ENCODE data around the gene CFAP97D2. TPM values are rescaled to one million over a fixed set of nuclear protein-coding genes. Genes with fewer than 3 reads are reported as not detected.

Gene CFAP97D2
- total RNA-seq, 1 donor from 2014 or later: 1.8 TPM

DNA sequence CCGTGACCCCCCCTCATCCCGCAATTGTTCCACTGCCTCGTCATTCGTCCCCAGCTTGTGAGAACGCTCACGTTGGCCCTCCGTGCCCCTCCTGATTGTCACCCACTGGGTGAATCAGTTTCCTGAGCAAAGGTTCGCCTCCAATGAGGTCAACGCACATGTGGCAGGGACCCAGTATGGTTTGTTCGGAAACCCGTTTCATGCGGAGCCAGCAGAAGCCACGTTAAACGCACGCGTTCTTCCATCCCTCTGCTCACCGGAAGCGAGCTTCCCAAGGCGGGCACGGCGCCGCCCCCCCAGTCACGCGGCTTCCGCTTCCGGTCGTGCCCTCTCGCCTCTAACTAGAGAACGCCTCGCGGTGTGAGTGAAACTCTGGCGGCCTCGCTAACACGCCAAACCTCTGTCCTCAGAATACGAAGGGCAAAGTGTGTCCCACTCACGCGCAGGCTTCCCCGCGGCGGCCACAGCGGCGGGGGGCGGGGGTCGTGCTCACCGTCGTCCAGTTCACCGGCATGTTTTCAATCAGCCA is 18.0 kb upstream of the CFAP97D2 start:
- Histone ChIP-seq H3K4me1 (peaks cover 26% of the 10 kb centered on the region), H3K36me3 (no peaks in the 10 kb centered on the region), H3K9me3 (no peaks in the 10 kb centered on the region), H3K27me3 (ENCODE audit: low read depth) (peaks cover 4% of the 10 kb centered on the region), H3K27ac (no peak overlapping the region), H3K4me3 (no peak overlapping the region)
- ATAC-seq: no peak
- intact Hi-C loops (cut with DNase I): no loop called here
- no peak for DNase-seq
- TF ChIP-seq, protein P1, sequence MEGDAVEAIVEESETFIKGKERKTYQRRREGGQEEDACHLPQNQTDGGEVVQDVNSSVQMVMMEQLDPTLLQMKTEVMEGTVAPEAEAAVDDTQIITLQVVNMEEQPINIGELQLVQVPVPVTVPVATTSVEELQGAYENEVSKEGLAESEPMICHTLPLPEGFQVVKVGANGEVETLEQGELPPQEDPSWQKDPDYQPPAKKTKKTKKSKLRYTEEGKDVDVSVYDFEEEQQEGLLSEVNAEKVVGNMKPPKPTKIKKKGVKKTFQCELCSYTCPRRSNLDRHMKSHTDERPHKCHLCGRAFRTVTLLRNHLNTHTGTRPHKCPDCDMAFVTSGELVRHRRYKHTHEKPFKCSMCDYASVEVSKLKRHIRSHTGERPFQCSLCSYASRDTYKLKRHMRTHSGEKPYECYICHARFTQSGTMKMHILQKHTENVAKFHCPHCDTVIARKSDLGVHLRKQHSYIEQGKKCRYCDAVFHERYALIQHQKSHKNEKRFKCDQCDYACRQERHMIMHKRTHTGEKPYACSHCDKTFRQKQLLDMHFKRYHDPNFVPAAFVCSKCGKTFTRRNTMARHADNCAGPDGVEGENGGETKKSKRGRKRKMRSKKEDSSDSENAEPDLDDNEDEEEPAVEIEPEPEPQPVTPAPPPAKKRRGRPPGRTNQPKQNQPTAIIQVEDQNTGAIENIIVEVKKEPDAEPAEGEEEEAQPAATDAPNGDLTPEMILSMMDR (IDR thresholded peaks at IDR 0.05): no peak

DNA sequence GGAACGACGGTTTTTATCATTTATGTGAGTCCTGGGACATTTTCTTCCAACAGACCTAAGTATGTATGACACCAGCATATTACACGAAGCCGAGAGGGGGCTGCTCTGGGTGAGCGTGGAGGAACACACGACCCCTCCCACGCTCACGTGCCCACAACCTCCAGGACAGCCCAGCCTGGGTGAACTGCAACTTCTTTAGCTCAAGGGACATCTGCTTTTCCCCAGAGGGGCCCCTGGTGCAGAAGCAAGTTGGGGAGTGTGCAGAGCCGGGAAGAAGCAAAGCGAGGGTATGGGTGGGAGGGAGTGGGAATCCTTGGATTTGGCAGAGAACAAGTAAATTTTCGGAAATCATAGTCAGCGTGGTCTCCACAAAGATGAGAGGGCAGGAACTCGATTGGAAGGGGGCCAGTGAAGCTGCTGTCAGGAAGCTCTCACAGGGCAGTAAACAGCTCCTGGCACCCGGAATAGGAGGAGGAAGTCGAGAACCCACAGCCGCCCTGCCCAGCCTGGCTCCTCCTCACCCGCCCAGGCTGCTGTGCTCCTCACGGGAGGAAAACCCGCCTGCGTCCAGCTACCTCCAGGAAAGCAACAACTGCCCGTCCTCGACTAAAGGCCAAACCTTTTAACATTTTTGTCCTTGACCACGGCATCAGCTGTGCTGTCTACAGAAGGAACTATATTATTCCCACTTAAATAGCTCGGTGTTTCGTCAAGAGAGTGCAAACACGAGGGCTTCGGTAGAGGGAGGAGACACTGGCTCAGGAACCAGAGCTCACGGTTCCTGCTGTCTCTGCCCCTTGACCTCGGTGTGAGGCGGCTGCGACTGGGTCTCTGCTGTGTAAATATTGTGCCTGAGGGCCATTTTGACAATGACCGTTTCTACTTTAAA is 17.2 kb upstream of the CFAP97D2 start:
- peak; percentile 83 for ATAC-seq
- TF ChIP-seq, protein P1 (IDR thresholded peaks at IDR 0.05): no peak
- Histone ChIP-seq H3K4me1 (peaks cover 27% of the 10 kb centered on the region), H3K36me3 (no peaks in the 10 kb centered on the region), H3K4me3 (peak overlapping the region; percentile 28), H3K27me3 (ENCODE audit: low read depth) (peaks cover 9% of the 10 kb centered on the region), H3K27ac (peak overlapping the region; percentile 37), H3K9me3 (no peaks in the 10 kb centered on the region)
- intact Hi-C loops (cut with DNase I): no loop called here
- DNase-seq: peak; percentile 78

DNA sequence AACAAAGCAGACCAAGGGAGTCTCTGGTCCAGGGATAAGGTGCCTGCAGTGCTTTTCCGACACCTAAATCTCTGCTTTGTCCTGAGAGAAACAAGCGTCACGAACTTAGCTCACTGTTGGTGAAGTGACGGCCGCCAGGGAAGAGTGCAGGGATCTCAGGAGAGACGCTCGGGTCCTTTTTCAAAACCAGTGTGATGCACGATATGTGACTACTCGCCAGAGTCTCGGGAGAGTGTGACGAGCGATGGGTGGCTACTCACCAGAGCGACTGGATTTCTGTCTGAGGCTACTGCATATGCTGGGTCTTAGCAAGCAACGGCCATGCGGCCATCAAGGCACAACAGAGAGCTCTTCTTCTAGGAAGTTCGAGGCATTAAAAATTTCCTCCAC is 16.5 kb upstream of the CFAP97D2 start:
- peaks cover 11% of the 10 kb centered on the region for H3K27me3 ChIP-seq (ENCODE audit: low read depth)
- peaks cover 27% of the 10 kb centered on the region for H3K4me1 ChIP-seq
- intact Hi-C loops (cut with DNase I): no loop called here
- H3K36me3 ChIP-seq: no peaks in the 10 kb centered on the region
- TF ChIP-seq, protein P1 (IDR thresholded peaks at IDR 0.05): no peak
- no peak overlapping the region for H3K4me3 ChIP-seq
- ATAC-seq (no peak), DNase-seq (no peak)
- no peaks in the 10 kb centered on the region for H3K9me3 ChIP-seq
- H3K27ac ChIP-seq: peak overlapping the region; percentile 37

GRCh38 chr13:114164053-114164452 is 15.0 kb upstream of the CFAP97D2 start:
- DNase-seq: no peak
- H3K27ac ChIP-seq: no peak overlapping the region

GRCh38 chr13:114164681-114165429 is 14.2 kb upstream of the CFAP97D2 start:
- TF ChIP-seq, protein P1 (IDR thresholded peaks at IDR 0.05): no peak

More at GRCh38 chr13:114164053-114164452, 15.0 kb upstream of the CFAP97D2 start:
- TF ChIP-seq, protein P1 (IDR thresholded peaks at IDR 0.05): no peak
- no peak for ATAC-seq
- intact Hi-C loops (cut with DNase I): no loop called here
- Histone ChIP-seq H3K36me3 (no peaks in the 10 kb centered on the region), H3K9me3 (no peaks in the 10 kb centered on the region), H3K4me3 (no peak overlapping the region), H3K27me3 (ENCODE audit: low read depth) (peaks cover 11% of the 10 kb centered on the region), H3K4me1 (peaks cover 27% of the 10 kb centered on the region)

More at GRCh38 chr13:114164681-114165429, 14.2 kb upstream of the CFAP97D2 start:
- no peak for DNase-seq
- ATAC-seq: no peak
- peaks cover 27% of the 10 kb centered on the region for H3K4me1 ChIP-seq
- no peak overlapping the region for H3K27ac ChIP-seq
- H3K9me3 ChIP-seq: no peaks in the 10 kb centered on the region
- peaks cover 11% of the 10 kb centered on the region for H3K27me3 ChIP-seq (ENCODE audit: low read depth)
- intact Hi-C loops (cut with DNase I): no loop called here
- no peaks in the 10 kb centered on the region for H3K36me3 ChIP-seq
- no peak overlapping the region for H3K4me3 ChIP-seq
